ENCODE results near the gene PRKN.
A peak's percentile ranks its signal among the peaks of the same experiment; 100 is the strongest.

PRKN gene

DNA sequence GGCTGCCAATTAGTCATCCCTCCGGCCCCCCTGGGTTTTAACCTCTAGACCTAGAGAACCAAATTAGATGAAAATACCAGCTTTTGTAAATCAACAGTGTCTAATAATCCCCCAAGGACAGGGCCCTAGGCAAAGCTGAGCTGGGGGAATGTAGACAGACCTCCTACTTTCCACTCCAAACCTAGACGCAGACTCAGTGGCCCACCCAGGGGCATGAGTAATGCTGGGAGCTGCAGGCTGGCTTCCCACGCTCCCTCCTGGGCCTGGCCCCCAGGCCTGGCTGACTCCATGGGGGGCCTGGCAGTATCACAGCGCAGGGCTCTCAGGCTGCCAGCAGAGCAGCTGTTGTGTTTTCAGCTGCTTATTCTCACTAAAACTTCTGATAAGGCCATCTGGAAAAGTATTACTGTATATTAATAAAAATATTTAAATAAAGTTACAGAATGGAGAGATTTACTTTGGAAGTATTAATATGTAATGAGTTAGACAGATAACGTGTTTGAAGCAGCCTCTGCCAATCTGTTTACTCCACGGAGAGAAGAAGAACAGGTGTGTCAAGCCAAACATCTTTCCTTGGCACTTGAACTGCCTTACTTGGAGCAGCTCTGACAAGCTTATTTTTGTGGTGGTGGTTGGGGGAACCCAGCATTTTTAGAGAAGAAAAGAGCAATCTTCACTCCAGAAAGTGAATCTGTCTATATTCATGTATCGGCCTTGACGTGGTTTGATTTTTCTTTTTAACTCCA lies 1309.7 kb downstream of the PRKN start:
- no peak for DNase-seq

- no peak for DNase-seq
Measured at GRCh38 chr6:161415302-161415855, 1312.2 kb downstream of the PRKN start.

- DNase-seq: no peak
Measured at GRCh38 chr6:161414707-161415106, 1312.9 kb downstream of the PRKN start.

DNA sequence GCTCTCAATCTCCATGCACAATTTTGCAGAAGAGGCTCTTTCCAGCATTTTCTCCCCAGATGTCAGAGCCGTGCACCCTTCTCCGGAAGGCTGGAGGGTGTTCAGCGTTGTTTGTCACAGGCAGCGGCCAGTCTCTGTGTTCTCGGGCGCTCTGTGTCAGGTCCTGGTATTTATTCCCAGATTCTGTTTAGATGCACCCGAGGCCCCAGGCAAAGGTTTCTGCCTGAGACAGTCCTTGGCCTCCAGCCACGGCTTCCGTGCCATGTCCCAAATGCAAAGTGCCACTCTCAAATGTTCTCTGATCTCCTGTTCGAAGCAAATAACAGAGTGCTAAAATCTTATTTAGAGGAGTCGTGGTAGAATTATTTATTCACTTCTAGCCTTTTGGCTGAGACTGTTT lies 1313.4 kb downstream of the PRKN start:
- DNase-seq: no peak

GRCh38 chr6:161413355-161413771 lies 1314.2 kb downstream of the PRKN start:
- DNase-seq: no peak

DNA sequence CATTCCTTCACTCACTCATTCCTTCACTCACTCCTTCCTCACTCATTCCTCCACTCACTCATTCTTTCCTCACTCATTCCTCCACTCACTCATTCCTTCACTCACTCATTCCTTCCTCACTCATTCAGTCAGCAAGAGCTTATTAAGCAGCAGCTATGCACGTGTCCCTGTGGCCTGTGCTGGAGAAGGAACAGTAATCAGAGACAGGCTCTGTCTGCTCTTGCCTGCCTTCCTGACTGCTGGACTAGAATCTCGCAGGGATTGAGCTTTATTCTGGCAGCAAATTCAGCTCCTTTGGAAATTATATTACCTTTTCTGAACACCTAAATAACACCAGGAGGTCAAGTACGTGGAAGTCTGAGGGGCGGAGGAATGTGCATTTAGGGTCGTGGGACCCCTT lies 1314.8 kb downstream of the PRKN start:
- no peak for DNase-seq

- no peak for DNase-seq
Measured at GRCh38 chr6:161411265-161411944, 1316.2 kb downstream of the PRKN start.

DNA sequence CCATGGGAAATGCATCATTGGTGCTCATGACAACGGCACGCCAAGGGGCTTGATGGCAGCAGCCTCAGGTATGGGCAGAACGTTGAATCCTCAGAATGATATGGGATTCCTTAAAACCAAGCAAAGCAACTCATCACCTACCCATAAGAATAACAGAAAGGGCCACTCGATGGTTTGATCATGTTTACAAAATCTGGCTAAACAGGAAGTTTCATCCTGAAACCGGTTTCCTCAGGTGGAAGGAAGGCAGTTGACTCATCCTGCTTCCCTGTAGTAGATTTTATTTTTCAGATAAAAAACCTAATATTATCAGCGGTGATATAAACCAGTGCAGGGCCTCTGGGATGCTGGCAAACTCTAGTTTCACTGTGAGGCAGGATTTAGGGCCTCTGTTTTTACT lies 1316.8 kb downstream of the PRKN start:
- no peak for DNase-seq

DNA sequence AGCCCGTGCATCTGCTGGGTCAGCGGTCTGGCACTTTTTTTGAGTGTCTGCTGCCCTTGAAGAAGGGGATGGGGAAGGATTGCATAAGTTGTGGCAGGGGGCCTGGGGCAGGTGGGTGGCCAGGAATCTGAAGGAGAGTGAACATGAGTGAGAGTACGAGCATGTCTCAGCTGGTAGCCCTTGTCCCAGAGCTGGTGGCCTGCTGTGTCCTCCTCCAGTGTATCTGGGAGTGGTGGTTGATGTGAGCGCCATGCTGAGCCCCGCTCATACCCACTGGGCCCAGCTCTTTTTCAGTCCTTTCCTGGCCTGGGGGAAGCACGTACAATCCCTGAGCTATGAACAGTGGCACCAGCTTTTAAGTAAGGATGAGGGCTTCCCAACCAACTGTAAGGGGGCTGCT lies 1317.5 kb downstream of the PRKN start:
- DNase-seq: no peak

DNA sequence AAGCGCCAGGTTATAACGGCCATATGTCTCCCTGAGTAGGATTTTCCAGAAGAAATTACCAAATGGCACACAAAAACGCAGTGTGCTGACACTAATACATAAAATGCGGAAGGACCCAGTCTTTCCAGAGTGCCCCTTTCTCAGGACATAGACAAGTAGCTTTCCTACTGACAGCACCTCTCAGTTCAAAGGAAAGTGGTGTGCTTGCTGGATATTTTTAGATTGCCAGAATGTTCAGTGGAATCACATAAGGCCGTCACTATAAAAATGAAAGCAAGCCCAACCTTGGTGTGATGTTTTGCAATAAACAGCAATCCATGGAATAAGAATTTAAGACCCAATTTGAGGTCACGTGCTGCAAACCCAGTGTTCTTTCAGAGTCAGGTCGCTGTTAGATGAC lies 1318.2 kb downstream of the PRKN start:
- no peak for DNase-seq

DNA sequence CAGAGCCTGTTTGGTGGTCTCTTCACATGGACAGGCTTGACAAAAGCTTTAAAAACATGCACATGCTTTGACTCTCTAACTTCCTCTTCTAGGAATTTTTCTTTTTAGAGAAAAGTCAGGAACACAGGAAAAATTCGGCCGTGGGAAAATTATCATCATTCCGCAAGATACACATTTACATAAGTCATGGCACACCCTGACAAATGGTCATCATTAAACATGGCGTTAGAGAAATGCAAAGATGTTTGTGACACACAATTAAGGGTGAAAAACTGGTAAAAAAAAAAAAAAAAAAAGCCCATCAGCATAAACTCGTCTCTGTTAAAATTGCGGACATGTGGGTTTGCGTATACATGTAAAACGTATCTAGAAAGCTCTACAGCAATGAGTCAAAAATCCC lies 1319.5 kb downstream of the PRKN start:
- DNase-seq: no peak

DNA sequence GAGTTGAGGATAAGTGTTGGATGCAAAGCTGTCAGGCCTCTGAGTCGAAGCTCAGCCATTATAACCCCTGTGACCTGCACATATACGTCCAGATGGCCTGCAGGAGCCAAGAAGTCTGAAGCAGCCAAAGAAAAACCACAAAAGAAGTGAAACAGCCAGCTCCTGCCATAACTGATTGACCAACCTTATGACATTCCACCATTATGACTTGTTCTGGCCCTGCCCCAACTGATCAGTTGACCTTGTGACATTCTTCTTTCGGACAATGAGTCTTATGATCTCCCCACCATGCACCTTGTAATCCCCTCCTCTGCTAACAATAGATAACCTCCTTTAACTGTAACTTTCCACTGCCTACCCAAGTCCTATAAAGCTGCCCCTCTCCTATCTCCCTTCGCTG lies 1320.0 kb downstream of the PRKN start:
- no peak for DNase-seq

DNA sequence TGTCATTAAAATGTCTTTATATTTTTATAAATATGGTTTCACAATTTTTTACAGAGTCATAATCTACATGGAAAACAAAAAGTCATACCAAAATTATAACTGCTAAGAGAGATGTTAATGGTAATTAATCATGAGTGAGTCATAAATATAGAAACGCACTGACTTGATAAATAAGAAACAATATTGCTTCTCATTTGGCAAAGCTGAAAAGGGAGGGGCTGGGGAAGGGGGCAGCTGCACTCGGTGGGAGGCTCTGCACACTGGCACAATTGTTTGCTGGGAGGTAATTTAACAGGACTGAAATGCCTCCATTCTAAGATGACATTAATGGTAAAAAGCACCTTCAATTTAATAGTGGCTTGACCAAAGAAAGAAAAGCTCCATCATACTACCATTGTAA lies 1320.5 kb downstream of the PRKN start:
- no peak for DNase-seq

DNA sequence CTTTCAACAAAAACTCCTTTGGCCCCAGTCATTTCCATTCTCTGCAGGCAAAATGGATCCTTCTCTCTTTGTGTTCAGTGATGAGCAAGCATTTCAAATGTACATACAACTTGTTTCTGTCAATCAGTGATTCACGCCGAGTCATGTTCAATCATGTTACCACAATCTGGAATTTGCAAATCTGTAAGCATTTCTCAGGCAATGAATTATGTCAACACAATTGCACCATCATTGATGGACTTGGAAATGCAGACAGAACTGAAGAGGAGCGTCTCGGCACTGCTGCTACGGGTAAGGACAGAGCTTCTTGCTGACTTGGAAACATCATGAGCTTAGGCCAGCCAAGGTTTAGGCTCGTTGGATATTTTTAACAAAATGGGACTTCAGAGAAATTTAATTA lies 1320.9 kb downstream of the PRKN start:
- no peak for DNase-seq

DNA sequence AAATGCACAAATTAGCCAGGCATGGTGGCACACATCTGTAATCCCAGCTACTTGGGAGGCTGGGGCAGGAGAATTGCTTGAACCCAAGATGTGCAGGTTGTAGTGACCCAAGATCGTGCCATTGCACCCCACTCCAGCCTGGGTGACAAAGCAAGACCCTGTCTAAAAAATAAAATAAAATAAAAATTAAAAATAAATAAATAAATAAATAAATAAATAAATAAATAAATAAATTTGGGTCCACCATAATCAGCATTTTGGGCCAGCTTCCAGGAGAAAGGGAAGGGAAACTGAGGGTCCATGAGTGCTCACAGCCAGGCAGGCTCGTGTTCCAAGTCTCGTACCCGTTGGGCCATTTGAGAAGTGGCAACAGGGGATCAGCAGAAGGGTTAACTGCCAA lies 1322.1 kb downstream of the PRKN start:
- no peak for DNase-seq

DNA sequence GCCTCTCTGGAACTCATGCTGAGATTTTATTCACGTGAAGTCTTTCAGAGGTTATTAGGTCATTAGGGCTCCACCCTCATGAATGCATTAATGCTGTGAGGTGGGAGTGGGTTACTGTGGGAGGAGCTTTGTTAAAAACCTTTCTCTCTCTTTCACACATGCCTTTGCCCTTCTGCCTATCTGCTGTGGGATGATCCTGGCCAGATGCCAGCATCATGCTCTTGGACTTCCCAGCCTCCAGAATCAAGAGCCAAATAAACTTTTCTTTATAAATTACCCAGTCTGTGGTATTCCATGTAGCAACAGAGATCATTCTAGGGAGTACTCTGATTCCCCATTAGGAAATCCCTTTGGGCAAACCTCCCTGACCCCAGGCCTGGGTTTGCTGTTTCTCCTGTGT lies 1323.8 kb downstream of the PRKN start:
- no peak for DNase-seq

- no peak for DNase-seq
Measured at GRCh38 chr6:161401587-161402309, 1325.8 kb downstream of the PRKN start.

DNA sequence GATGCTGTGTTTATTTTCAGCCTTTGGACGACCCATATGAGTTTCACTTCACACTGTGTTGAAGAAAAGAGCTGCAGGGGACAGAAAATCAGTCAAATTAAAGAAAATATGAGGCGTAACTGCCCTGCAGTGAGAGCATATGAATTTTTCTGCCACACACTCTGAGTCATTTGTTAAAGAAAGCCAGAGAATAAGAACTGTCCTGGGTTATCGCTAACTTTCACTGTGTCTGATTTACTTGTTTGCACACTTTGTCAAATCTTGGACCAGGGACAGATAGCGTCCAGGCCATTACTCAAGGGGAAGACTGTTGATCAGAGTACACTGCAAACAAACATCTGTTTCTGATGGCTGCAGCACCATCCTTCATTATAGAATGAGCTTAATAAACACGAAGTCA lies 1326.9 kb downstream of the PRKN start:
- DNase-seq: no peak

DNA sequence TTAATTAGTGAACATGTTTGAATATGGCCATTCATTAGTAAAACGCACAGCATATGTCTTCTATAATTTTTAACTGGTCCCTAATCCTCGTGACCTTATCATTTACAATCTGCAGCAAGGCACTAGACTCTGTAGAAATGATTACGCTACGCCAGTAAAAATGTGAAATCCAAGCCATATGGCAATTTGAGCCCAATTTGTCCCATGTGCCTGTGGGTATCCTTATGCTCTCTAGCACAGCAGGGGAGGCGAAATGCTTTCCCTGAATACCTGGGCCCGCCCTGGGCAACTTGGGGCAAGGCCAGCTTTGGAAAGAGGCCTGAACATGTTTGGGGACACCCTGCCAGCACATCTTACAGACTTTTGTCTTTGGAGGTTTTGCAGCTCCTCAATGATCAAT lies 1331.0 kb downstream of the PRKN start:
- no peak for DNase-seq

DNA sequence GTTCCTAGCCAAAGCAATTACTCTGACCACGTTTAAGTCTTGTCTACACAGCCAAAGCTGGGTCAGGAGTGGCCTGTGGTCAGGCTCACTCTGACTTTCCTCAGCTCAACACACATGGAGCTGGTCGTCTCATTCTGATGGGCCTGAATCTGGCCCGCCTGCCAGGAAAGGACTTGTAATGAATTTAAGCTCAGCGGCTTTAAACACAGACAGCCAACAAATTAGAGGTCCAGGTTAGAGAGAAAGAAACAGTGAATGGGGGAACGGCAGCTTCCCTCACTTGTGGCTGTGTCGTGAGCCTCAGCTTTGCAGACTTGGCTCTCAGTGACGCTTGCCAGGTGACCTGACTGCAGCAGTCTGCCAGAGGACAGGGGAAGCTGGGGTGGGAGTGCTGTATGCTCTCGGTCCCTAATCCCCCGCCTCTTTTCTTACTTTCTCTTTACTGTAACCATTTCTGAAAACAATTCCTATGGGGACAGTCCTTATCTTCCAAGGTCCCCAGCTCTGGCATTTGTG lies 1331.8 kb downstream of the PRKN start:
- DNase-seq: no peak

DNA sequence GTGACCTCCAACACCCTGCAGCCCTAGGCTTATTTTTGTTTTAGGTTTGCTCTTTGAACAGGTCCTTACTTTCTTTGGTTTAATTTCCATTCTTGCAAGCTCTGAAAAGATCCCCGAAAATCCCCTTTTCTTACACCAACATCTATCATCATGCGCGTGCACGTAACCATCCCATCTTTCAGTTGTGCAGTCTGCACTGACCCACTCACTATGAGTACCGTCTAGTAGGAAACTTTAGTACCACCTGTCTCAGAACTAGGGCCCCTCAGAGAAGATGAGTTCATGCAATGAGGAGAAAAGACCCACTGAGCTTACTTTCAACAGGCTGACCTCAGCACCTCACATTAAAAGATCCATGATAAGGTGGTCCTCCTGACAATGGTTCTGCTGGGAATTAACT lies 1333.1 kb downstream of the PRKN start:
- DNase-seq: no peak

- DNase-seq: peak; percentile 88
Measured at GRCh38 chr6:161393839-161394364, 1333.7 kb downstream of the PRKN start.

GRCh38 chr6:161393292-161393691 lies 1334.3 kb downstream of the PRKN start:
- DNase-seq: no peak

All from hematopoietic multipotent progenitor cell treated with erythropoietin and hydrocortisone succinate and interleukin-3 and kit ligand, for 6 days (in vitro differentiated cells).